Mesenteric fat pad (tissue), 1 donor: ENCODE results near the gene KCNJ12. TPM values are rescaled to one million over a fixed set of nuclear protein-coding genes. Genes with fewer than 3 reads are reported as not detected.
A peak's percentile ranks its signal among the peaks of the same experiment; 100 is the strongest.
"Not testable (repeated sequence)": the region's sequence is repeated elsewhere in the genome, so short reads cannot be mapped to it uniquely, and the experiment has no call there.

Experiments used
- DNase-seq: peaks from one replicate; pipeline ENCODE4 v3.0.0-alpha.2; 2020; ENCODE audit warnings: low spot score
- total RNA-seq: library from RNA; stranded (reverse); fragmentation: NEBNext Ultra II Directional; extraction: Animal tissue kit (Norgen Biotek cat#: 25700); gene quantifications from one replicate; pipeline ENCODE4 v1.2.1, GENCODE V29; 2021
- donor health status: DM: yes; HTN: yes; CAD: no.

KCNJ12 gene
- total RNA-seq, 1 donor from 2014 or later, result 2.5 TPM

GRCh38 chr17:21419299-21420239, 43.4 kb downstream of the KCNJ12 start:
- peak; percentile 85 for DNase-seq

DNA sequence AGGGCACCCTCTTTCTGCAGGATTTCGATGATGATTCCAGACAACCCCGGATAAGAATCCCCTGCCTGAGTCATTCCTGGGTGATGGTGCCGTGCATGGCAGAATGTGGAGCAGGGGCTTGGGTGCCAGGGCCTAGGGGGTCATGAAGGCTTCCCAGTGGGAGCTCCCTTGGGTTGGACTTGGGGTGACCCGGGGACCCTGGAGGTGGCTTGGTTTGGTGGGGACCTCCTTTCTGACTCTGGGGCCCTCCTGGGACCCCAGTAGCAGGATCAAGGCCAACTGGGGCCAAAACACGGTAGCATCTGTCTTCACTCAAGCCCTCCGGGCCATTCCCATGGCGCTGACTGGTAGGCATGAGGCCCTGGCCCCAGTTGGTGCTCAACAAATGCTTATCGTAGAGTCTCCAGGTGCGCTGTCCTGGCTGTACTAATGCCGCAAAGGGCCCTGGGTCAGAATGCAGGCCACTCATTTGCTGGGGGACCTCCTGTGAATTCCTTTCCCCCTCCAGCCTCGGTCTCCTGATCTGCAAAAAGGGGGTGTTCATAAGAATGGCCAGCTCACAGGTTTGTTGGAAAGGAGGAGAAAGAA, 44.4 kb downstream of the KCNJ12 start:
- peak; percentile 81 for DNase-seq

DNA sequence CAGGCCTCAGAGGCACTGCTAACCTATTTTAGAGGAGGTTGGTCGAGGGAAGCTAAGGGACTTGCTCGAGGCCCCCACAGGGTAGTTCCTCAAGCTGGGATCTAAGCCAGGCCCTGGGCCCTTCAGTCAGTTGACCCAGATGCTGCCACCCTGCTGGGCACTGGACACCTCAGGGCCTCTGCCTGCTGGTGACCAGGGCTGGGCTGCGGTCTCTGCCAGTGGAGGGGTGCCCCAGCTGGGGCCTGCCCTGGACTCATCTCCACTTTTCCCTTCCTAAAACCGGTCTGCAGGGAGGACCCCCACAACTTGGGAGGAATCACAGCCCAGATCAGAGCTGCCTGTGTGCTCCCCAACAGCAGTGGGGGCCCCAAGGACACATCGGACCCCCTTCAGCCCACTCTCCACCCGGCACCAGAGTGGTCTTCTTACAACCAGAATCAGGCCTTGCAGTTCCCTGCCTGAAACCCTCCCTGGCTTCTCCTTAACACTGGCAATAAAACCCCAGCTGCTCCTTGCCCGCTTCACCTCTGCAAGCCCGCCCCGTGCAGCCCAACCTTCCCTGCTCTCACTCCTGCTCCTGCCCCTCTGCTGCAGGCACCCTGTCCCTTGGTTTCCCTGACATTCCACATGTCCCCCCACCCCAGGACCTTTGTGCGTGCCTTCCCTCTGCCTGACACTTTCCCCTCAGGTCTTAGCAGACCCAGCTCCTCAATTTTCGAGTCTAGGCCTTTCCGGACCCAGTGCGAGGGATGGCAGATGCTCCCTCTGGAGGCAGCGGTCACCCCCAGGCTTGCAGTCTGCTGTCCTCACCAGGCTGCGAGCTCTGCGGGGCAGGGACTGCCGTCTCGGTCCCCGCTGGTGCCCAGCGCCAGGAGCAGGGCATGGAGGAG, 45.5 kb downstream of the KCNJ12 start:
- peak; percentile 89 for DNase-seq

GRCh38 chr17:21422311-21423189, 46.4 kb downstream of the KCNJ12 start:
- DNase-seq, result peak; percentile 71

GRCh38 chr17:21423190-21423493, 47.0 kb downstream of the KCNJ12 start:
- DNase-seq, result peak; percentile 83

GRCh38 chr17:21424697-21425096, 48.5 kb downstream of the KCNJ12 start:
- peak; percentile 87 for DNase-seq

DNA sequence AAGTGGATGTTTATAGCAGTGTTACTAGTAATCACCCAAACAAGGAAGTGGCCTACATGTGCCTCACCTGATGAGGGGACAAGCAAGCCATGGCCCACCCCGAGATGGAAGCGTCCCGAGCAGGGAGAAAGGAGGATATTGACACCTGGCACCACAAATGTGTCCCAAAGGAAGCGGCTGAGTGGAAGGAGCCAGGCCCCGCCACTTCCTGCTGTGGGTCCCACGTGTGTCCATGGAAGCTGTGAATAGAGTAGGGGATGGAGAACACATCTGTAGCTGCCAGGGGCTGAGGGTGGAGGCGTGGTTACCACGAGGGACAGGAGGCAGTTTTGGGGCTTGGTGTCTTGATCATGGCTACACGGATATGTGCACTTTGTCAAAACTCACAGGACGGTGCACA, 49.2 kb downstream of the KCNJ12 start:
- DNase-seq, result peak; percentile 80

DNA sequence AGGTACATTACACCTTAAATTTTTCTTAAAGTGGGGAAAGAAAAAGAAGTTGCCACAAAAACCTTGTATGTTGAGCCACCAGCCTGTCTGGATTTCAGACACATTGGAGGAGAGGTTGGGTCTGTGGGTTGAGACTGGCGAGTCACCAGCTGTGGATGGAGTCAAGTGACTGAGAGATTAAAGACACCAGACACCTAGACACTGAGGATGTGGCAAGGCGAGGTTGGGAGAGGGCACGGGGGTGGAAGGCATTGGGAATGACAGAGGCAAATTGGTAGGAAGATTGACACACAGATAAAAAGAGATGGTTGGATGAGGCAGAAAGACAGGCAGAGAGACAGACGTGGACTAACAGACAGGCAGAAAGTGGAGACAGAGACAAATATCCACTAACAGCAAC, 49.6 kb downstream of the KCNJ12 start:
- DNase-seq, result peak; percentile 45

DNA sequence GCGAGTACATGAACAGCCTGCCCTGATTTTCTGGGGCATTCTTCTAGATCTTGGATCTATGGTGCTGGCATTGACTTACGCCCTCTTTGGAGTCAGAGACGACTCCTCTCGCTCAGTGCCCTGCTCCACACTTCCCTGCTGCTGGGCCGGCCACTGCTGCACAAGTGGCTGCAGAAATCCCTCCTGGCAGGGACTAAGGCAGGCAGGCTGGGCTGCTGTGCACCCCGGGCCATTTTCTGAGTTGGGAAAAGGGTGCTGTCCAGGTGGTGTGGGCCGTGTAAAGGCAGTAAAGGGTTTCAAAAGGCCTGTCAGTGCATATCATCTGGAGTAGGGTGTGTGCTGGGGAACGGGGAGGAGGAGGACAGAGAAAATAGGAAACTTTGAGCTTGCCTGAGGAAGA, 50.1 kb downstream of the KCNJ12 start:
- peak; percentile 85 for DNase-seq

DNA sequence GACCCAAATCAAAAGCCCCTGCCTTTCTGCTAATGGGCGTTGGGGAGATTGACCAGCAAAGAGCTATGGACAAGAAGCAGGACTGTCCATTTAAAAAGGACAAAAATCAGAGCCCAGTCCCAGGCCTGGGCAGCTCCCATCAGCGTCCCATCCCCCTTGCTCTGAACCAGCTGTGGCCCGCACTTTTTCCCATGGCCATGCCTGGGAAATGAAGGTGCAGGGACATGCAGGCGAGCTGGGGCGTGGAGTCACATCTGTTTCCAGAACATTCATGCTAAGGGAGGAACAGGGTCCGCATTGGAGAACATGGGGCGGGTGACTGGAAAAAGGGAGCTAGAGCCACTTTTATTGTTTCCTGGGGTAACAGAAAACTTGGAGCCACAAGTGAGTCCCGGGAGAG, 50.7 kb downstream of the KCNJ12 start:
- not testable (repeated sequence) for DNase-seq

DNA sequence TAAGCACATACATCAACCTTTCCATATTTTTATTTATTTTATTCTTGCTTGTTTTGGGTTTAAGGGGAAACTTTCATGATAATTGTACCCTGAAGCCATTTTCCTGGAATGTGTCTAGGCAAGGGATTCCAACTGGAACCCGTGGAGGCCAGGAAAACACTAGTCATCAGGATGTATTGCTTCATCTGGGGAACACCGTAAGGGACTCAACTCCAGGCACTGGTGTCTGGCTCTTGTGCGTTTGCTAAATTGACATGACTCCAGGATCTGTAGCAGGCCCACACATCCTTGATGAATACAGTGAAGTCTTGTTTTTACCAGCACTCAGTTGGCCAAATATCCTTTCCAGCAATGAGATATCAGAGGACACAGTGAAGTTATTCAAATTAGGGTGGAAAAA, 51.6 kb downstream of the KCNJ12 start:
- DNase-seq, result not testable (repeated sequence)

- DNase-seq, result not testable (repeated sequence)
These were observed 52.7 kb downstream of the KCNJ12 start for GRCh38 chr17:21428752-21429424.

DNA sequence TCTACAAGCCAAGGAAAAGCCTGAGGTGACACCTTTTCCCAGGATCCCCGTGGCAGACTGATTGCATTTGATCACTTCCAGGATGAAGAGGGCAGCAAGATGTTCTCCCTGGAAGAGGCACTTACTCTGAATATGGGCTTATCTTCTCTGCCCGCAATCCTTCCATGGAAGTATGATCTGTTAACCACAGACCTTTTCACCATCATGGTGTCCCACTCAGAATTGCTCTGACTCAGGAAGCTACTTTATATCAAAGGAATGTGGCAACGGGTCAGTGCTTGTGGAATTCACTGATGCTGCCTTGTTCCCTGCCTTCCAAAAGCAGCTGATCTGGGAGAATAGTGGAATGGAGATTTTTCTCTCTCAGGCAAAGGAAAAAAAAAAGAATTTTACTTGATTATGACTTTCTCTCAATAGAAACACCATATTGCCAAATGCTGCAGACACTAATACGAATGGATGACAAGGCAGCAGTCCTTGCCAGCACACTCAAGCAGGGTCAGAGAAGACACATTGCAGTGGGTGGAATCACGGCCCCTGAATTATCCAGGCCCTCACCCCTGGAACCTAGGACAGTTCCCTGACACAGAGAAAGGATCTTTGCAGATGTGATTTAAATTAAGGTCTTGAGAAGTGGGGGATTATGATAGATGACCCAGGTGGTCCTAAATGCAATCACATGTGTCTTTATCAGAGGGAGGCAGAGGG, 53.9 kb downstream of the KCNJ12 start:
- not testable (repeated sequence) for DNase-seq

DNA sequence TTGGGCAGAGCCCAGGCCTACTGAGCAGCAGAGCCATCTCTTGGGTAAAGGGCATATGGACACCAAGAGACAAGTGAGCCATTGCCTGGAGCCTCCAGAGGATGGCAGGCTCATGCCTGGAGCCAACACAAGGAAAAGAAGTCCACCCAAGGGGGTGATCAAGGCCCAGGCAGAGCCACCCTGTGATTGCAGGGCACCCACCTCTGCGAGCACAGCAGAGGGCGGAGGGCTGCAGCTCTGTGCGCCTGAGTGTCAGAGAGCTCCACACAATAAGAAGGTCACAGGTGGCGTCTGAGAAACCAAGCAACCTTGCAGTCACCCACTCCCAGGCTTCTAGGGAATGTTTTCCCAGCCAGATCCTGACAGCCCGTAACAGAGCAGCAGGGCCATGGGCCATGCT, 57.8 kb downstream of the KCNJ12 start:
- DNase-seq, result not testable (repeated sequence)

DNA sequence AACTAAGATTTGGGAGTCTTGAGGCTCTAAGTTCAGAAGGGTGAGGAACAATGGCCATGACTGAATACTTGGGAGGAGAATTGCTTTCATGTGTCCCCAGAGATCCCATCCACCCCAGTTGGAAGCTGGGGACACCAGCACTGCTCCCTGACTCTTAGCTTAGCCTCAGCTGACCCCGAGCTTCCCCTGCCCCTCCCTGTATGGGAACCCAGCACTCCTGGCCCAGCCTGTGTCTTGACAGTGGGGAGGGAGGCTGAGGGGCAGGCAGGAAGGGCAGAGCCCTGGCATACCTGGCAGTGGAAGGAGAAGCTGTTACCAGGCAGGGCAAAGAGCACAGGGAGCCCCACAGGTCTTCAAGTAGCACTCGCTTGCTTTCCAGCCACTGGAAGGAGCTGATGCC, 58.8 kb downstream of the KCNJ12 start:
- not testable (repeated sequence) for DNase-seq

GRCh38 chr17:21436481-21436880, 60.3 kb downstream of the KCNJ12 start:
- DNase-seq, result not testable (repeated sequence)

DNA sequence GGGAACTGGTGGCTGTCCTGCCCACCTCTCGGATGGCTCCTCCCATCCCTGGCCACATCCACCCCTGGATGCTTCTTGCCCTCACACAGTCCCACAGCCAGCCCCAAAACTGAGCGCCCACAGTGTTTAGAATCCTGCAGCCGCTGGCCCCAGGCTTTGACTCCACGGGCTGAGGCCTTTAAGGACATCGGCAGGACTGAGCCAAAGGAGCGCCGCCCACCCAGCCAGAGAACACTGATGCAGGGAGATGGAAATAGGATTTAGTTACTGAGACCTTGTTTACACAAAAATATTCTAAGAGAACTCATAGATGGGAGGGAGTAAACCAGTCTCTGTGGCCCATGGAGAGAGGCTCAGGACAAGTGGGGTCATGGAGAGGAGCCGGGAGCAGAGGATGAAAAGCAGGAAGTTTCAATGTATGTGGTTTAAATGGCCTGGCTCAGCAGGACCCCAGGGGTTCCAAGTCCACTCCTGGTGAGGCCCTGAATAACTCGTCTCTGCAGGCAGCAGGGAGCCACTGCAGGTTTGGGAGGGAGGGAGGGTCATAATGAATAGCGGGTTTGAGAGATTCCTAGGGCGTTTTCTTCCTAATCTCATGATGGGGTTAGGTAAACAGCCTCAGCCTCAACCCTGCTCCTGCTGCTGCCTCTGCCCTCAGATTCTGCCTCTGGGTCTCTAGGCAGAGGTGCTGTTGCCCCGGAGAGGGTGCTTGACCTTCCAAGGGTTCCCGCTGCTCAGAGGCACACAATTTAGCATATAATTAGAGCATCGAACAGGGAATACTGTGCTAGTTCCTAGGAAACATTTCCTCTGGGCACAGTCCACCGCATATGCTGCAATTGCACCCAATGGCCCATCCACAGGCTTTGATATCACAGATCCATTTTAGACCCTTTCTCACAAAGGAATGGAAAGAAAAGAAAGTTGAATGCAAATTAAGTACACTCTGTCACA, 61.0 kb downstream of the KCNJ12 start:
- DNase-seq, result not testable (repeated sequence)

DNA sequence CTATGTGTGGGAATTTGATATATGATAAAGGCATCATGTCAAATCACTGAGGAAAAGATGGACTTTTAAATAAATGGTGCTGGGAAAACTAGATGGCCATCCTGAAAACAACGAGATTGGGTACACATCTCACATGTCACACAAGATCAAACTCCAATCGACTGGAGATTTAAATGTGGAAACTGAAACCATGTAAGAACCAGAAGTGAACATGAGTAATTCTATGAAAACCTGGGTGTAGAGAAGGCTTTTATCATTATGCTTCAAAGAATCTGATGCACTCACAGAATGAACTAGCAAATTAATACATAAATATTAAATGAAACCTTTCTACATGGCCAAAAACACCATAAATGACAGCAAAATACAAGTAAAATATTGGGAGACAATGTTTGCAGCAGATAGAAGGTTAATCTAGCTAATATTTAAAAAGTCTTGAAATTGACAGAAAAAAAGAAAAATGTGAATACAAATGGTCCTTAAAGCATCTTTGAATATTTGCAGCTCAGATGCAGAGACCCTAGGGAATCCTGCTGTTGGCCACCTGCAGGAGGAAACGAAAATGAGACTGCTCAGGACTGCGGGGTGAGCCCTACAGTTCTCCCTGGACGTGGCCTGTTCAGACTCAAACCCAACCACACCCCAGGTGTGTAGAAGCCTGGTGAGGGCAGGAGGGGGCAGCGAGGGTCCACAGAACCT, 62.3 kb downstream of the KCNJ12 start:
- not testable (repeated sequence) for DNase-seq
